Endothelial cell of umbilical vein (primary cell): Measurements from ENCODE around the gene SLC16A4. TPM values are rescaled to one million over a fixed set of nuclear protein-coding genes. Genes with fewer than 3 reads are reported as not detected.

ENCODE experiments used
- BruUV-seq: library from RNA; stranded (reverse); fragments of 400-500 nt; replicated peaks from 2 replicates; lab custom pipeline; 2021; lab: Mats Ljungman, UMichigan
- CTCF ChIA-PET: fragments of 300-600, 350-600 bp; sonication (Branson Sonifier 250); formaldehyde crosslinking; loops from one replicate; lab custom pipeline; 2021; ENCODE audit warnings: antibody characterized with exemption, inconsistent platforms; lab: Charles Lee
- POLR2A ChIA-PET: fragments of 300-600, 350-600 bp; sonication (Branson Sonifier 250); formaldehyde crosslinking; loops from one replicate; lab custom pipeline; 2021; ENCODE audit warnings: antibody characterized with exemption, inconsistent platforms; lab: Charles Lee
- DNase-seq: peaks from one replicate; pipeline ENCODE4 v3.0.0-alpha.2; 2011; ENCODE audit warnings: low read depth, low spot score
- FAIRE-seq: peaks from 2 replicates; lab custom pipeline; 2011; peaks lifted over from hg19 to GRCh38; lab: Jason Lieb, UNC
- H2AFZ ChIP-seq: 2 replicates; pipeline ENCODE4 v1.6.0; 2012; ENCODE audit warnings: low read depth, low read length, control low read depth, inconsistent platforms
- H3K27ac ChIP-seq: 2 replicates; pipeline ENCODE4 v1.5.1; 2011; ENCODE audit warnings: low read depth, mild to moderate bottlenecking, control low read depth, low read length, moderate library complexity; ENCODE audit not compliant: insufficient read depth
- H3K27me3 ChIP-seq, 2 experiments: 2 replicates each; pipeline versions ENCODE4 v1.6.0 to v1.6.1; 2011; ENCODE audit warnings: low read length in 2 of 2, mixed read lengths in 1 of 2; ENCODE audit not compliant: control insufficient read depth in 2 of 2, insufficient read depth in 2 of 2
- H3K36me3 ChIP-seq, 2 experiments: 2 replicates in 1 of 2; 3 replicates in 1 of 2; pipeline ENCODE4 v1.5.1; 2011; ENCODE audit warnings: low read length in 2 of 2, mild to moderate bottlenecking in 1 of 2, moderate library complexity in 1 of 2; ENCODE audit not compliant: control insufficient read depth in 2 of 2, insufficient read depth in 2 of 2; ENCODE audit errors: extremely low read depth in 1 of 2
- H3K4me1 ChIP-seq: 3 replicates; pipeline ENCODE4 v1.5.1; 2011; ENCODE audit warnings: mild to moderate bottlenecking, low read length; ENCODE audit not compliant: control insufficient read depth, insufficient read depth; ENCODE audit errors: extremely low read depth
- H3K4me2 ChIP-seq: 2 replicates; pipeline ENCODE4 v1.6.1; 2011; ENCODE audit warnings: low read length, control low read depth, mixed read lengths; ENCODE audit not compliant: insufficient read depth
- H3K4me3 ChIP-seq, 3 experiments: fragments of 200-600 bp in 1 of 3; sonication (generic), shearing (Covaris generic) in 1 of 3; replicated peaks in 1 of 3; 2 replicates each; pipeline ENCODE4 v1.5.1; 2011 to 2016; ENCODE audit warnings: control low read depth in 3 of 3, low read length in 3 of 3, mild to moderate bottlenecking in 2 of 3, inconsistent platforms in 1 of 3, low read depth in 1 of 3, moderate library complexity in 1 of 3; ENCODE audit not compliant: insufficient read depth in 1 of 3
- H3K79me2 ChIP-seq: 2 replicates; pipeline ENCODE4 v1.6.0; 2012; ENCODE audit warnings: low read length, inconsistent platforms; ENCODE audit not compliant: control insufficient read depth, insufficient read depth
- H3K9ac ChIP-seq: replicated peaks from 2 replicates; pipeline ENCODE3; 2011; ENCODE audit warnings: low read length, control low read depth; ENCODE audit not compliant: insufficient read depth; ENCODE audit errors: extremely low read depth
- H3K9me1 ChIP-seq: replicated peaks from 3 replicates; pipeline ENCODE4 v1.6.0; 2011; ENCODE audit warnings: mild to moderate bottlenecking, low read length; ENCODE audit not compliant: control insufficient read depth, insufficient read depth; ENCODE audit errors: extremely low read depth
- H3K9me3 ChIP-seq: replicated peaks from 2 replicates; pipeline ENCODE4 v1.5.1; 2012; ENCODE audit warnings: low read length, inconsistent platforms; ENCODE audit not compliant: control insufficient read depth, insufficient read depth
- H4K20me1 ChIP-seq: replicated peaks from 2 replicates; pipeline ENCODE3; 2011; ENCODE audit warnings: mild to moderate bottlenecking, low read length; ENCODE audit not compliant: control insufficient read depth, insufficient read depth; ENCODE audit errors: extremely low read depth
- EZH2 ChIP-seq: IDR thresholded peaks from 2 replicates; pipeline ENCODE4 v1.6.1; 2012; ENCODE audit warnings: borderline replicate concordance, low read depth, mild to moderate bottlenecking, moderate library complexity, low read length, inconsistent platforms; ENCODE audit not compliant: severe bottlenecking
- FOS ChIP-seq: IDR thresholded peaks from 2 replicates; pipeline ENCODE4 v1.6.1; 2011; ENCODE audit warnings: mild to moderate bottlenecking, low read length, moderate library complexity, borderline replicate concordance; ENCODE audit not compliant: insufficient read depth
- GATA2 ChIP-seq: IDR thresholded peaks from 2 replicates; pipeline ENCODE4 v1.7.0; 2011; ENCODE audit warnings: low read depth, mild to moderate bottlenecking, moderate library complexity, mixed read lengths, low read length; ENCODE audit not compliant: insufficient read length, insufficient read depth
- JUN ChIP-seq: IDR thresholded peaks from 2 replicates; pipeline ENCODE4 v1.6.1; 2011; ENCODE audit warnings: borderline replicate concordance, low read depth; ENCODE audit not compliant: insufficient read length, insufficient read depth
- MYC ChIP-seq: IDR thresholded peaks from one replicate; pipeline ENCODE4 v1.6.1; 2011; ENCODE audit warnings: mild to moderate bottlenecking, low read depth, low read length
- POLR2A ChIP-seq: IDR thresholded peaks from 2 replicates; pipeline ENCODE4 v1.6.1; 2012; ENCODE audit warnings: low read depth, mild to moderate bottlenecking, control low read depth, low read length
- POLR2AphosphoS5 ChIP-seq: IDR thresholded peaks from 2 replicates; pipeline ENCODE4 v1.6.1; 2012; ENCODE audit warnings: low read depth, mild to moderate bottlenecking, control low read depth, low read length, moderate library complexity; ENCODE audit not compliant: insufficient read depth
- dilution Hi-C: fragments of 300-500 bp; cut with MboI; formaldehyde crosslinking; loops from one replicate; pipeline ENCODE4 v1.15.0; 2019; ENCODE audit warnings: low sequenced_read_pairs; ENCODE audit not compliant: extremely low pct_ligation_motif_present
- intact Hi-C: fragments of 100-400 bp; cut with micrococcal nuclease; formaldehyde crosslinking; loops from one replicate; pipeline ENCODE4 v1.10.0; 2022
- polyA plus RNA-seq, 4 experiments: library from polyadenylated mRNA; depleted of rRNA in 3 of 4; stranded (reverse) in 3 of 4; unstranded in 1 of 4; fragments of >200 nt; gene quantifications; 2 replicates each; pipeline versions ENCODE4 v1.2.1 to v1.2.3, GENCODE V29; 2011 to 2012; ENCODE audit warnings: missing spikeins in 1 of 4
- total RNA-seq: library from RNA; stranded (reverse); gene quantifications from 2 replicates; pipeline ENCODE4 v1.2.3, GENCODE V29; 2021
- TF ChIP-seq, protein P1 (sequence below): IDR thresholded peaks from 2 replicates; pipeline ENCODE4 v1.6.1; 2011; ENCODE audit not compliant: insufficient read depth, insufficient read length
- TF ChIP-seq, protein P2 (sequence below), 2 donors: IDR thresholded peaks; 1 replicate in 1 of 2; 2 replicates in 1 of 2; pipeline ENCODE4 v1.5.1; 2011; ENCODE audit warnings: low read length in 2 of 2, mild to moderate bottlenecking in 2 of 2, moderate library complexity in 2 of 2, control low read depth in 1 of 2, inconsistent platforms in 1 of 2, low read depth in 1 of 2; ENCODE audit not compliant: insufficient read depth in 1 of 2; ENCODE audit errors: extremely low read depth in 1 of 2

The SLC16A4 gene
- total and polyA plus RNA-seq, 2 donors (not counting 3 experiments of a cell fraction or from before 2014, with no cell fraction given) = 2.8 to 7.2 TPM

DNA sequence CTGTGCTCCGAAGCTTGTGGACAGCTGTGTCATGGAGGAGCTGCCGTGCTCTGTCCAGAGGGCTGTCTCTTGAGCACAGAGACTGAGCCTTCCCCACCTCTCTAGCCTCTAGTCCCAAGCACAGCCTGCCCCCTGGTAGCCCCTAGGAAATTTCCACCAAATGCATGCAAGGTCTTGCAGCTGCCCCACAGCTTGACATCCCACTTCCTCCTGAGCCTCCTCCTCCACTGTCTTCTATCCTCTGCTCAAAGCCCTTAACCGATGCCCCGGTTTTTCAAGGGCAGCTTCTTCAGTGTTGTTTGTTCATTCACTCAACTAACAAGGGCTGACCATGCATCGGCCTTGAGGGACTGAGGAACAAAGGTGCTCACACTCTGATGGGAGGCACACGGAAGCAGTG is 39.5 kb upstream of the SLC16A4 start:
- Histone ChIP-seq H2AFZ (no peak overlapping the region), H3K27ac (no peak overlapping the region), H3K36me3 (no peaks in the 10 kb centered on the region), H3K27me3 (peaks cover 10 to 11% of the 10 kb centered on the region in 2 experiments), H3K4me3 (no peak overlapping the region), H3K9ac (no peak overlapping the region), H4K20me1 (no peaks in the 10 kb centered on the region), H3K4me2 (no peak overlapping the region), H3K9me1 (no peaks in the 10 kb centered on the region), H3K79me2 (no peaks in the 10 kb centered on the region), H3K4me1 (no peaks in the 10 kb centered on the region), H3K9me3 (no peaks in the 10 kb centered on the region)
- FAIRE-seq = no peak
- dilution Hi-C loops = no loop called here
- TF ChIP-seq POLR2AphosphoS5 (no peak), POLR2A (no peak), MYC (no peak), GATA2 (no peak), FOS (no peak), JUN (no peak), EZH2 (no peak)
- TF ChIP-seq, protein P1, sequence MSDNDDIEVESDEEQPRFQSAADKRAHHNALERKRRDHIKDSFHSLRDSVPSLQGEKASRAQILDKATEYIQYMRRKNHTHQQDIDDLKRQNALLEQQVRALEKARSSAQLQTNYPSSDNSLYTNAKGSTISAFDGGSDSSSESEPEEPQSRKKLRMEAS = no peak
- TF ChIP-seq, protein P2, sequence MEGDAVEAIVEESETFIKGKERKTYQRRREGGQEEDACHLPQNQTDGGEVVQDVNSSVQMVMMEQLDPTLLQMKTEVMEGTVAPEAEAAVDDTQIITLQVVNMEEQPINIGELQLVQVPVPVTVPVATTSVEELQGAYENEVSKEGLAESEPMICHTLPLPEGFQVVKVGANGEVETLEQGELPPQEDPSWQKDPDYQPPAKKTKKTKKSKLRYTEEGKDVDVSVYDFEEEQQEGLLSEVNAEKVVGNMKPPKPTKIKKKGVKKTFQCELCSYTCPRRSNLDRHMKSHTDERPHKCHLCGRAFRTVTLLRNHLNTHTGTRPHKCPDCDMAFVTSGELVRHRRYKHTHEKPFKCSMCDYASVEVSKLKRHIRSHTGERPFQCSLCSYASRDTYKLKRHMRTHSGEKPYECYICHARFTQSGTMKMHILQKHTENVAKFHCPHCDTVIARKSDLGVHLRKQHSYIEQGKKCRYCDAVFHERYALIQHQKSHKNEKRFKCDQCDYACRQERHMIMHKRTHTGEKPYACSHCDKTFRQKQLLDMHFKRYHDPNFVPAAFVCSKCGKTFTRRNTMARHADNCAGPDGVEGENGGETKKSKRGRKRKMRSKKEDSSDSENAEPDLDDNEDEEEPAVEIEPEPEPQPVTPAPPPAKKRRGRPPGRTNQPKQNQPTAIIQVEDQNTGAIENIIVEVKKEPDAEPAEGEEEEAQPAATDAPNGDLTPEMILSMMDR (IDR thresholded peaks at IDR 0.05; ENCODE audit: extremely low read depth in 1 of 2, insufficient read depth in 1 of 2, low read depth in 1 of 2, low read length in 2 of 2) = no peak
- CTCF ChIA-PET = interaction anchor here (1.0 to 4.4 kb wide), 8 partner anchors 9 to 336 kb away, joined by 3 to 23 read pairs (median 4); partner anchors contain the start of gene RBM15
- BruUV-seq = no TSS peak
- DNase-seq = no peak
- POLR2A ChIA-PET = no interaction called here
- intact Hi-C loops = no loop called here
